ENCODE results near the gene USF3.

The USF3 gene

GRCh38 chr3:113695786-113696645 is at the start of gene USF3:
Gene USF3 (minus strand): TSS chr3:113696642. CDS start chr3:113674878, 21,764 bp downstream.
- DNase-seq (ENCODE audit: low read depth, low spot score) = peak; percentile 63

- DNase-seq (ENCODE audit: low read depth, low spot score) = peak; percentile 89
Measured at GRCh38 chr3:113745756-113746547, 49.5 kb upstream of the USF3 start, which contains the start of gene NAA50. Gene NAA50 (minus strand): TSS chr3:113746249. CDS start chr3:113745949, 300 bp downstream.

GRCh38 chr3:113744941-113745755 is 48.7 kb upstream of the USF3 start:
- DNase-seq (ENCODE audit: low read depth, low spot score) = peak; percentile 64

- DNase-seq (ENCODE audit: low read depth, low spot score) = no peak
Measured at GRCh38 chr3:113743006-113743630, 46.7 kb upstream of the USF3 start.

- DNase-seq (ENCODE audit: low read depth, low spot score) = no peak
Measured at GRCh38 chr3:113741620-113742019, 45.2 kb upstream of the USF3 start.

- no peak for DNase-seq (ENCODE audit: low read depth, low spot score)
Measured at GRCh38 chr3:113741086-113741485, 44.6 kb upstream of the USF3 start.

- DNase-seq (ENCODE audit: low read depth, low spot score) = no peak
Measured at GRCh38 chr3:113736548-113737089, 40.2 kb upstream of the USF3 start.

- DNase-seq (ENCODE audit: low read depth, low spot score) = no peak
Measured at GRCh38 chr3:113731694-113732093, 35.3 kb upstream of the USF3 start.

- no peak for DNase-seq (ENCODE audit: low read depth, low spot score)
Measured at GRCh38 chr3:113730550-113730949, 34.1 kb upstream of the USF3 start.

GRCh38 chr3:113728661-113729060 is 32.2 kb upstream of the USF3 start:
- no peak for DNase-seq (ENCODE audit: low read depth, low spot score)

GRCh38 chr3:113721636-113722035 is 25.2 kb upstream of the USF3 start:
- DNase-seq (ENCODE audit: low read depth, low spot score) = no peak

GRCh38 chr3:113719758-113720157 is 23.3 kb upstream of the USF3 start:
- no peak for DNase-seq (ENCODE audit: low read depth, low spot score)

GRCh38 chr3:113719294-113719693 is 22.9 kb upstream of the USF3 start:
- no peak for DNase-seq (ENCODE audit: low read depth, low spot score)

- DNase-seq (ENCODE audit: low read depth, low spot score) = no peak
Measured at GRCh38 chr3:113717818-113718217, 21.4 kb upstream of the USF3 start.

- DNase-seq (ENCODE audit: low read depth, low spot score) = no peak
Measured at GRCh38 chr3:113717308-113717707, 20.9 kb upstream of the USF3 start.

GRCh38 chr3:113714702-113715101 is 18.3 kb upstream of the USF3 start:
- no peak for DNase-seq (ENCODE audit: low read depth, low spot score)

GRCh38 chr3:113712129-113712528 is 15.7 kb upstream of the USF3 start:
- no peak for DNase-seq (ENCODE audit: low read depth, low spot score)

- DNase-seq (ENCODE audit: low read depth, low spot score) = no peak
Measured at GRCh38 chr3:113707835-113708234, 11.4 kb upstream of the USF3 start.

GRCh38 chr3:113698956-113699355 is 2.5 kb upstream of the USF3 start:
- DNase-seq (ENCODE audit: low read depth, low spot score) = no peak

GRCh38 chr3:113698213-113698742 is 1.8 kb upstream of the USF3 start:
- no peak for DNase-seq (ENCODE audit: low read depth, low spot score)

Data from activated CD4-positive, CD25-positive, alpha-beta regulatory T cell treated with anti-CD3 and anti-CD28 coated beads, Interleukin-2, amount 50 U/mL, for 16 hours (primary cell).